ENCODE measurements around the gene SLC17A2.

Gene SLC17A2

GRCh38 chr6:25968769-25969168 is 38.3 kb upstream of the SLC17A2 start:
- no peak overlapping the region for H3K27ac ChIP-seq
- no peak for TF ChIP-seq CTCF (conservative IDR thresholded peaks at IDR 0.05)

GRCh38 chr6:25966711-25967110 is 36.2 kb upstream of the SLC17A2 start:
- no peak overlapping the region for H3K27ac ChIP-seq
- TF ChIP-seq CTCF (conservative IDR thresholded peaks at IDR 0.05) = no peak

GRCh38 chr6:25965058-25965457 is 34.6 kb upstream of the SLC17A2 start:
- no peak for TF ChIP-seq CTCF (conservative IDR thresholded peaks at IDR 0.05)
- H3K27ac ChIP-seq = no peak overlapping the region

- no peak for TF ChIP-seq CTCF (conservative IDR thresholded peaks at IDR 0.05)
- H3K27ac ChIP-seq = no peak overlapping the region; the same call in 1 of the 2 replicates
Observed at GRCh38 chr6:25963426-25964123, 33.1 kb upstream of the SLC17A2 start.

- H3K27ac ChIP-seq = no peak within 1 kb of the TSS; the same call in 1 of the 2 replicates
- no peak for TF ChIP-seq CTCF (conservative IDR thresholded peaks at IDR 0.05)
Observed at GRCh38 chr6:25962149-25963127, 31.9 kb upstream of the SLC17A2 start, which contains the start of gene TRIM38. TSS of gene TRIM38 (plus strand) at chr6:25962802. CDS start at chr6:25966523, 3,721 bp downstream.

GRCh38 chr6:25961619-25962148 is 31.2 kb upstream of the SLC17A2 start:
- H3K27ac ChIP-seq = no peak overlapping the region

More at GRCh38 chr6:25961619-25962148, 31.2 kb upstream of the SLC17A2 start:
- no peak for TF ChIP-seq CTCF (conservative IDR thresholded peaks at IDR 0.05)

Measured in VCaP (cell line).